ENCODE measurements around the gene ZNRD2.

DNA sequence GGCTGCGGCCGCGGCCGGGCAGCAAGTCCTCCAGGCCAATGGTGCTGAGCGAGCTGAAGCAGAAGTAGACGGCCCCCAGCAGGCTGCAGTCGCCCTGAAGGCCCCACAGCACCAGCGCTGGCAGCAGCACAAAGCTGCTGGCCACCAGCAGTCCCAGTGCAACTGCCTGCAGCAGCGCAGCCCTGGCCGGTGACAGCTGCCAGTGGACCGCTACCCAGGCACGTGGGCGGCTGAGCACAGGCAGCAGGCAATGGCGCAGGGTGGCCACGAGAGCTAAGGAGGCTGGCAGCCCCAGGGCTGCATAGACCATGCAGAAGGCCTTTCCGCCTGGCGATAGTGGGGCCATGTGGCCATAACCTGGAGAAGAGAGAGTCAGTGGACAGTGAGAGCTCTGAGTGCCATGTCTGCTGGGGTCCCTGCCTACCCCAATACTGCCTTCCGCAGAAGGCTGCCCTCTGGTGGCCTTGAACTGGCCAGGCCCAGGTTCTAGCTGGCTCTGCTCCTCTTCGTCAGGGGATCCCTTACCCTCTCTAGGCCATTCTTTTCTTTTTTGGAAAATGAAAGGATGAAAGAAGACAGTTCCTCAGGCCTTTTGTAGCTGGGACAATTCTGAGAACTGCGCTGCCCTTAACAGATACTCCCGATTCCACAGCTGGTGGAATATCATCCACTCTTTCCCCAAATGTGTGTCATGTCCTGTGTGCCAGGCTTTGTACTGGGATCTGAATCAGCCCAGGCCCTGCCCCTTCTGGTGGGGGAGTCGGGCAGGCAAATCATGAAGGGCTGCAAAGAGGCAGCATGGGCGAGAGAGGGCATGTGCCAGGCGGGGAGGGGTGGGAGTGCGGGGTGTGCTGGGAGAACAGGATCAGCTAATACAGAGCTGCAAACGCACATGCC, 23.5 kb downstream of the ZNRD2 start:
- TF ChIP-seq, protein P1, sequence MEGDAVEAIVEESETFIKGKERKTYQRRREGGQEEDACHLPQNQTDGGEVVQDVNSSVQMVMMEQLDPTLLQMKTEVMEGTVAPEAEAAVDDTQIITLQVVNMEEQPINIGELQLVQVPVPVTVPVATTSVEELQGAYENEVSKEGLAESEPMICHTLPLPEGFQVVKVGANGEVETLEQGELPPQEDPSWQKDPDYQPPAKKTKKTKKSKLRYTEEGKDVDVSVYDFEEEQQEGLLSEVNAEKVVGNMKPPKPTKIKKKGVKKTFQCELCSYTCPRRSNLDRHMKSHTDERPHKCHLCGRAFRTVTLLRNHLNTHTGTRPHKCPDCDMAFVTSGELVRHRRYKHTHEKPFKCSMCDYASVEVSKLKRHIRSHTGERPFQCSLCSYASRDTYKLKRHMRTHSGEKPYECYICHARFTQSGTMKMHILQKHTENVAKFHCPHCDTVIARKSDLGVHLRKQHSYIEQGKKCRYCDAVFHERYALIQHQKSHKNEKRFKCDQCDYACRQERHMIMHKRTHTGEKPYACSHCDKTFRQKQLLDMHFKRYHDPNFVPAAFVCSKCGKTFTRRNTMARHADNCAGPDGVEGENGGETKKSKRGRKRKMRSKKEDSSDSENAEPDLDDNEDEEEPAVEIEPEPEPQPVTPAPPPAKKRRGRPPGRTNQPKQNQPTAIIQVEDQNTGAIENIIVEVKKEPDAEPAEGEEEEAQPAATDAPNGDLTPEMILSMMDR (IDR thresholded peaks at IDR 0.05; ENCODE audit: poor library complexity): peak; percentile 47
- no peak for TF ChIP-seq EZH2phosphoT487 (IDR thresholded peaks at IDR 0.05; ENCODE audit: low read depth, severe bottlenecking, unreplicated experiment)
